Pons (tissue), 1 donor: ENCODE data around the gene ZSCAN29.
"Not testable (repeated sequence)": the region's sequence is repeated elsewhere in the genome, so short reads cannot be mapped to it uniquely, and the experiment has no call there.

ENCODE experiments used
- DNase-seq: peaks from one replicate; pipeline ENCODE4 v3.0.0-alpha.2; 2016; ENCODE audit warnings: low spot score

The ZSCAN29 gene

DNA sequence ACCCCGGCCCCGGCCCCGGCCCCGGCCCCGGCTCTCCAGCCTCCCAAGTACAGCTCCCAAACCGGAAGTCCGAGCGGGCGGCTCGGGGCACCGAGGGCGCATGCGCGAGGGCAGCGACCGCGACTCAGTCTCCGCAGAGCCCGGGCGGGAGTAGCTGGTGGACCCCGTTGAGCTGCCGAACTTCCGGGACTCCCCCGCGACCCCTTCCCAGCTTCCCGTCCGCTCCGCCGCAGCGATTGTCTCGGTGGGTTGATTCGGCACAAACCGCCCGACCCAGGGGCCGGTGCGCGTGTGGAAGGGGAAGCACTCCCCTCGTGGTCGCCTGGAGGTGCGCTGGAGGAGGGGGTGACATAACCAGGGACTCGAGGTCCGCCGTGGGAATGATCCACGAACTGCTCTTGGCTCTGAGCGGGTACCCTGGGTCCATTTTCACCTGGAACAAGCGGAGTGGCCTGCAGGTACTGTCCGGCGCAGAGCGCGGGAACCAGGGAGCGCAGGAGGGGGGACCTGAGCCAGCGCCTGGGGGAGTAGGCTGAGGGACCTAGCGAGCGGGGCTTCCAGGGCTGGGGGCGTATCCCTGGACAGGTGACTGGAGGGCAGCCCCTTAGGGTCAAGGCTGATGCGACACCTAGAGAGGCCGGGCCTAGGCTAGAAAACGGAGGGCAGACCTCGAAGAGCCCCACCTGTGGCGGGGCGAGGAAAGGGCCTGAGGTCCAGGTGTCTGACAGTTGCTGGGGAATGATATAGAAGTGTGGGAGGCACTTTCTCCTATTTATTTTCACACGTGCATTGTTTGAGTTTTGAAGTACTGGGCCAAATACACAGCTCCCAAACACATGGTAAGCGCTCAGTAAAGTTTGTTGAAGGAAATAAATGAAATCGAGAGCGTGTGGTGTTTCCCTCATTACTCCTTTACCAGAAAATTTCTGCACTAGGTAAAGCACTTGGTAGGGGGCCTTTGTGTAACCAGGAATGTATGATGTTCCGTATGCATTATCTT lies at the start of gene ZSCAN29, which contains the start of gene TUBGCP4:
Gene ZSCAN29 (minus strand): TSS at position 69 of the 1,000 bp plus-strand sequence. CDS start 1,130 bp downstream, outside the sequence.
Gene TUBGCP4 (plus strand): TSS at position 127 of the 1,000 bp plus-strand sequence. CDS start 254 bp downstream, at position 381.
- DNase-seq: peak; percentile 70

DNA sequence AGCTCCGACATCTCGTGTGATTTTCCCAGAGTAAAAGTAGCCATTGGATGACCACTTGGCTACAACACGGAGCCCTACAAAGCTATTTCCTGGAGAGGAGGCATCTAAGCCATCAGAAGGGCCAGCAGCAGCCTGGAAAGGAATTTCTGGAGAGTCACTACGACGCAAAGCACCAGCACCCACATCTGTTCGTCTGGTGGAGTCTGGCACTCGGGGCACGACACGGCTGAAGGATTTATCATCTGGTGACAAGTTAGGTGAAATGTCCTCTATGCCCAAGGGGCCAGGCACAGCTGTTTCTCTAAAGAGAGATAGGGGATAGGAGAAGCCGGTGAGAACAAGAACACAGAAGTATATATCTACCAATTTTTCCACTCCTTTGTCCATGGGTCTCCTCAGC lies 49.6 kb upstream of the ZSCAN29 start:
- no peak for DNase-seq

DNA sequence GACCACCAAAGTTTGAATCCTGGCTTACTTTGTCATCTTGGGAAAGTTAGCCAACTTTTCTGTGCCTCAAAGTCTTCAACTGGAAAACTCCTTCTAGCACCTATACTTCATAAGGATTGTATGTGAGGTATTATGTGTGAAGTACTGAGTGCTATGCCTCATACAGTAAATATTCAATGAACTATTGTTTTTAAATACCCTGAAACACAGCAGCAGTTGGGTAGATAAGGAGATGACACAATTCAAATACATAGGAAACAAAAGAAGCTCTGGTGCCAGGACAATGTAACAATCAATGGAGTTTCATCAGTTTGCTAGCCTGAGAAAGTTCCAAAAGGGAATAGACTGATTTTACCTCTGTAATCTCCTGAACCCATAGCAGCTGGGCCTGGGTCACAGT lies 43.4 kb upstream of the ZSCAN29 start:
- no peak for DNase-seq

DNA sequence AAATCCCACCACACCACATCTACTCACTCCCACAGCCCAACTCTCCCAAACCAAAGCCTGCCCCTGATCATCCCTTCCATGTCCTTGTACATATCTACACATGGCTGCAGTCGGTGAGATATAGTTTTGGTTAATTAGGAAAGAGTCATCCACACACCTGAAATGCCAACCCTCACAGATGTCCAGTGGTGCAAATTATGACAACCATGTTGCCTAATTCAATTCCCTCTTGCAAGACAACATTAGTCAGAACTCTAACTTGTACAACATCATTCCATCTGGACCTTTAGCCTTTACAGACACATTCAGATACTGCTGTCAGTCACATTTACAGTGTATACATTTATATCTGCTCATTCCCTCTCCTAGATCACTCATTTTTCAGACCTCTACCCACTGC lies 41.3 kb upstream of the ZSCAN29 start:
- DNase-seq: no peak

DNA sequence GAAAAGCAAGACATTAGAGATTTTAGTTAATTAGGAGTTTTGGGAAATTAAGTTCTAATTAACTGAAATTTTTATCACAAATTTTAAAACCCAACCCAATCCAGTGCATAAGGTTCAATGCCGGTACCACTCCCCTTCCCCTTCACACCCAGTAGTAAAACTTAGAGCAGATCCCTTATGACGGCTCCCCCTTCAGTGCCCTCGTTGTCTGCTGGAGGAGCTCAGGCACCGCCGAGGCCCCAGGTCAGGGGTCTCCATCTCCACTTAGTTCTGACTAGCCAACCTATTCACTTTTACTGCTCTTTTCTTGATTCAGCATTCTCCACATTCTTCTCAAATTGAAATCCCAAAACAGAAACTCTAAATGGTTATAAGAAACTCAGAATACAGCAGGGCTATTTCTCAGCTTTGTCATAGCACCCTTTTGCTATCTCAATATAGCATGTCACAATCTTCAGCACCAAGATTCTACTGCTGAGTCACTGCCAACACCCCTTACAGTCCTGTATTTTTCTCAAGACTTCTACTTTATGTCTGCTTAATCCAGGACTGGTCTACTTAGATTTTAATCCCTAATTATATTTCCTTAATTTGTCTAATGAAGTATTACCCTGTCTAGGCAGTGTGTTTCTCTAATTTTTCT lies 39.9 kb upstream of the ZSCAN29 start:
- DNase-seq: no peak

DNA sequence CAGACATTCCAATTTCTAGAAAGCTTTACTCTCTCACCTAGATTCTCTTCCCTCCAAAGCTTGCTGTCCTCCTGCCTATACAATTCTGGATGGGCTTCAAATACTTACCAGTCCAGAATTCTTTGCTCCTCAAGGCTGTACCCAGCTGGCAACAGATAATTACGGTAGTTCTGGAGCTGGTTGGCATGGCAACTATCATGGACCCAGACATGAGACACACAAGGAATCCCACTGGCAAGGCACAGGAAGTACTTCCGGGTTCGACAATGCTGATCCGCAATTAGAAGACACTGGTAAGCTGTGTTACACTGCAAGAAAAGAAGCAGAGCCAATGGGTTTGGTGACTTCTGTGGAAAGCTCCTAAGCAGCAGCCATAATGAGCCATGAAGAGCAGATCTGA lies 37.9 kb upstream of the ZSCAN29 start:
- DNase-seq: no peak

DNA sequence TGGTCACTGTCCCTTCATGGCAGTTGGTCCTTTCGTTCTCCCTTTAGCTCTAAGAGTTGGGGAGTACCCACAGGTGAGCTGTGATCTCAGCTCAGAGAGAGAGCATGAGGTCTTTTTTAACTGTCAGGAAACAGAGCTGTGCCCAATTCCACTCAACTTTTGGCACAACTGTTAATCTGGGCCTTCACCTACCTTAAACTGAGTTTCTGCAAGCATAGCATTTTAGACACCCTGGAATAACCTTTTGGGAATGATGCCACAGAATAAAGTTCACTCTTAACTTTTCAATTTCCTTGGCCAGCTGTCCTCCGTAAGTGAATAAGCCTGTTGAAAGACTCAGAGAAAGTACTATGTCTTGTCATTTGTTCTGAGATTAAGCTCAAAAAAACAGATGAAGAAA lies 36.0 kb upstream of the ZSCAN29 start:
- DNase-seq: no peak

DNA sequence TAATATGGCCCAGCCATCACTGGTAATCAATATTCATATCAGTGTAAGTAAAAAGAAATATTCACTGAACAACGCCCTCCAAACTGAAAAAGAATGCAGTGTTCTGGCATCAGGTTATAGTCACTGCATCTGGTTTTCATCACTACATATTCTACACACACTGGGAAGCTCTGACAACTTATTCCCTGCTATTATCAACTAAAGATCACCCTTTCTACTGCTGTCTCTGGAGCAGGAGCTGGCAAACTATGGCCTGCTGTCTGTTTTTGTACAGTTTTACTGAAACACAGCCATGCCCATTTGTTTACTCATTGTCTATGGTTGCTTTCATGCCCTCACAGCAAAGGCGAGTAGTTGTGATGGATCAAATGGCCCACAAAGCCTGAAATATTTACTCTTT lies 35.3 kb upstream of the ZSCAN29 start:
- DNase-seq: no peak

DNA sequence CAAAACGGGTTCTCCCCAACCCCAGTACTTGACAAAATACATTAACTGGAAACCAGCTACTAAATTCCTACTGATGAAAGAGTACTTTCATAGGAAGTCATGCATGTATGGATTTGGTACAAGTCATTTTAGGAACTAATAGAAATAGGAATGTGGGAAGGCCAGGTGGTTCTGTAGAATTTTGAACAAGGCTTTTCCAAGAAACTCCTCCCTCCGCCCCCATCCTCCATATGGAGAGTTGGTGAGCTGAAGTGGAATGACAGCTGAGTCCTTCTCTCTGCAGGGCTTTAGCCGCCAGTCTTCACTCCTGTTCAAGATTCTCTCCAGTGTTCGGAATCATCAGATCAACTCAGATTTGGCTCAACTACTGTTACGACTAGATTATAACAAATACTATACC lies 33.3 kb upstream of the ZSCAN29 start:
- DNase-seq: no peak

DNA sequence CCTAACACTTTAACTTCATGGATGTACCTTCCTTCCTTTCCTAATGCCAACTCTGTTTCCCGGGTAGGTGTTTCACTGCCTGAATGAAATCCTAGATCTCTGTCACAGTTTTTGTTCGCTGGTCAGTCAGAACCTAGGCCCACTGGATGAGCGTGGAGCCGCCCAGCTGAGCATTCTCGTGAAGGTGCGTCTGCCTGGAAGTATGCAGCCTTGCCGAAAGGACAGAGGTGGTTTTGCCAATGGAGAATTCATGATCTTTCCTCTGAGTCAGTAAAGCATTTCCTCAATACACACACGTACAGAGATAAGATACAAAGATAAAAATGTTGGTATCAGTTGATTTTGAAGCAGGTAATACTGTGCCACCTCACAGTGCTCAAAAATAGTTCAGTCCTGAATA lies 32.8 kb upstream of the ZSCAN29 start:
- no peak for DNase-seq

DNA sequence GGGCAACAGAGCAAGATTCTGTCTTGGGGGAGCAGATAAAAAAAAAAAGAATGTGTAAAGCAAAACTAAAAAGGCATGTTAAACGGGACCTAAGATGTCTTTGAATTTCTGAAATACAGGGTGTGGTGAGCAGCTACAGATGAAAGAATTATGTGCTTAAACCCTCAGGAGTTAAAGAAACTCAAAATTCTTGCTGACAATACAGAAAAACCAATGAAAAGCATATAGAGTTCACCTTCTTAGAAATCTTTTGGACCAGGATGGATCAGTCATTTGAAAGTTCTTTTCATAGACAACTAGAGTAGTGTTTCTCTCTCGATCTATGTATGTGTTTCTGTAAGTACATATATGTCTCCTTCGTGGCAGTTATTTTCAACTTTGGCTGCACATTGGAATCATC lies 31.4 kb upstream of the ZSCAN29 start:
- no peak for DNase-seq

DNA sequence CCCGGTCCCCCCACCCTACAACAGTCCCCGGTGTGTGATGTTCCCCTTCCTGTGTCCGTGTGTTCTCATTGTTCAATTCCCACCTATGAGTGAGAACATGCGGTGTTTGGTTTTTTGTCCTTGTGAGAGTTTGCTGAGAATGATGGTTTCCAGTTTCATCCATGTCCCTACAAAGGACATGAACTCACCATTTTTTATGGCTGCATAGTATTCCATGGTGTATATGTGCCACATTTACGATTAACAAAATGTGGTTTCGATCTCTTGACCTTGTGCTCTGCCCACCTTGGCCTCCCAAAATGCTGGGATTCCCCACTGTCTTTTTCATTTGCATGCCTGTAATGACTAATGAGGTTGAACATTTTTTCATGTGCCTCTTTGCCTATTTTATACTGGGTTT lies 22.7 kb upstream of the ZSCAN29 start:
- not testable (repeated sequence) for DNase-seq

DNA sequence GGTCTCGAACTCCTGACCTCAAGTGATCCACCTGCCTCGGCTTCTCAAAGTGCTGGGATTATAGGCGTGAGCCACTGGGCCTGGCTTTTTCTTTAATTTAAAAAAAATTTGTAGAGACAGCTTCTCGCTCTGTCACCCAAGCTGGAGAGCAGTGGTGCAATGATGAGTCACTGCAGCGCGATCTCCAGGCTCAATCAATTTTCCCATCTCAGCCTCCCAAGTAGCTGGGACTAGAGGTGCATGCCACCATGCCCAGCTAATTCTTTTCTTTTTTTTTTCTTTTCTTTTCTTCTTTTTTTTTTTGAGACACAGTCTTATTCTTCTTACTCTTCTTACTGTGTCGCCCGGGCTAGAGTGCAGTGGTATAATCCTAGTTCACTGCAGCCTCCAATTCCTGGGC lies 19.9 kb upstream of the ZSCAN29 start:
- DNase-seq: no peak

DNA sequence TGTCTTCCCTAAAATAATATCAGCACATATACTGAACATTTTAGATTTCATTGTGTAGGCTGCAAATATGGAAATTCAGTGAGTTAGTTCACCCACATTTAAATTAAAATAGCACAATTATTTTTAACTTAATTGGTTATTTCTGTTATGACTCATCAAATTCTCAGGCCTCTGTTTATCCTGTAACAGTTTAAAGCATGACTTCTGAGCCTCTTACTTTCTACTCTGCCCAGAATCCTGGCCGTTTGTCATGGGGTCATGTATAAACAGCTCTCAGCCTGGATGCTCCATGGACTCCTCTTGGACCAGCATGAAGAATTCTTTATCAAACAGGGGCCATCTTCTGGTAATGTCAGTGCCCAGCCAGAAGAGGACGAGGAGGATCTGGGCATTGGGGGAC lies 12.2 kb upstream of the ZSCAN29 start:
- DNase-seq: no peak

DNA sequence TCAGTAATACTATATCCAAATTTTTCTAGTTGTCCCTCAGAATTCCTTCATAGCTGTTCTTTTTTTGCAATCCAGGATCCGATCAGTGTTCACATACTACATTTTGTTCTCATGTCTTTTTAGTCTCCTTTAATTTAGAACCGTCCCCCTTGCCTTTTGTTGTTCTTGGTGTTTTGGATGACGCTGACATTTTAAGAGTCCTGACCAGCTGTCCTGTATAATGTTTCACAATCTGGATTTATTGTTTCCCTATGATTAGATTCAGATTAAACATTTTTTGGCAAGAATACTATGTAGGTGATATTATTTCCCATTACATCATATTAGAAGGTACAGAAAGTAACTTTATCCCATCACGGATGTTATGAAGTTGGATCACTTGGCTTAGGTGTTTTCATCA lies 11.5 kb upstream of the ZSCAN29 start:
- DNase-seq: no peak

DNA sequence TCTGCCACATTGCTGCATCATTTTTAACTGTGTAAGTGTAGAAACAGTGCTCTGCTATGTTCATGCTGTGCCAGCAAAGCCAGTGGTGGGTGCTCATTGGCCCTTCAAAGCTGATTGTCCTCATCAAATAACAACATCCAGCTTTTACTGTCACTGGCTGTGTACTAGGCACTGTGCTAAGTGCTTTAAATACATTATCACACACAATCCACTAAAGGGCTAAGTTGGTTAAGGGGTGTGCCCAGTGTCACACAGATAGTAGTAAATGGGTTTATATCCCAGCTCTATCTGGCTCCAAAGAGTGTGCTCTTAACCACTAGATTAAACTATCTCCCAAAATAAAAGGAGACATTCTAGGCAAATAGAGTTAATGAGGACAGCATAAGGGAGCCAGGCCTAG lies 7.8 kb upstream of the ZSCAN29 start:
- DNase-seq: no peak

DNA sequence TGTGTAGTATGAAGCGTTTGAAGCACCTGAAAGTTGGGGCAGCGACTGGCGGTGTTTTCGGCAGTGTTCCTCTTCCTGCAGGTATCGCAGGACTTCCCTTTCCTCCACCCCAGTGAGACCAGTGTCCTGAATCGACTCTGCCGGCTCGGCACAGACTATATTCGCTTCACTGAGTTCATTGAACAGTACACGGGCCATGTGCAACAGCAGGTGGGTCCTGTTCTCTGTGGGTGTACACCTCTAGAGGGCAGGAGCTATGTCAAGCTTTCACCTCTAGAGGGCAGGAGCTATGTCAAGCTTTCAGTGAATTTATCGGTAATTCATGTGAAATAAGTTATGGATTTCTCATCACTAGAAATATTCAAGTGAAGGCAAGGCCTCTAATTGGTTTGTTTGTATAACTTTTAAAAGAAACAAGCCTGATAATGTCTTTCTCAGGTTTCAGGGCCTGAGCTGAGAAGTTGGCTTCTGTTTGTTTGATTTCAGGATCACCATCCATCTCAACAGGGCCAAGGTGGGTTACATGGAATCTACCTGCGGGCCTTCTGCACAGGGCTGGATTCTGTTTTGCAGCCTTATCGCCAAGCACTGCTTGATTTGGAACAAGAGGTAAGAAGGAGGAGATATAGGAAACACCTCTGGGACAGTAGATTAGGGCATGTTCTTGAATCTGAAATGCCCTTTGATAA lies 5.3 kb upstream of the ZSCAN29 start:
- DNase-seq: no peak

DNA sequence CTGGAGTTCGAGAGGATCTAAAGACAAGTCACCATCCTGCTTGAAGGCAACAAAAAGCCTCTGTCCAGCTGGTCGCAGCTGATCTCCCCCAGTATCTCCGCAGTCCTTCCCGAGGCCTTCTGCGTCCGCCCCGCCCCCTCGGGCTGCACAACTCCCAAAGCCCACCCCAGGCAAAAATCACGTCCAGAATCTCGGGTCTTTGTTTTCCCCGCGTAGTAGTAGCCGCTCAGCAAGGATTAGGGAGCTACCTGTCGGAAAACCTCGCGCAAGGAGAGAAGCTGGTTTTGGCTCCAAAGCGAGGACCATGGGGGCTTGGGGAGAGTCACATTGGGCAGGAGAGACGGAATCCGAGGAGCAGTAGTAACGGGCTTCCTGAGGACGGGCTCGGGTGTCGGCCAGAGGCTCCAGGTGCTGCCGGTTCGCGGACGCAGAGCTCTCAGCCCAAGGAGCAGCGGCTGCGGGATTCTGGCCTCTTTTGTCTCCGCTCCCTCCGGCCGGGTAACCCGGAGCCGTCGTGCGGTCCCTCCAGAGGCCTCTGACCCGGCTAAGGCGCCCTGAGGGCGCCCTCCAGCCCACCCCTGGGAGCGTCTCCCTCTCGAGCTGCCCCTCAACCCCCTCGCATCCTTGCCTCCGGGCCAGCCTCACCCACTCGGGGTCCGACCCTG lies 401 bp downstream of the ZSCAN29 start:
- peak; percentile 12 for DNase-seq

DNA sequence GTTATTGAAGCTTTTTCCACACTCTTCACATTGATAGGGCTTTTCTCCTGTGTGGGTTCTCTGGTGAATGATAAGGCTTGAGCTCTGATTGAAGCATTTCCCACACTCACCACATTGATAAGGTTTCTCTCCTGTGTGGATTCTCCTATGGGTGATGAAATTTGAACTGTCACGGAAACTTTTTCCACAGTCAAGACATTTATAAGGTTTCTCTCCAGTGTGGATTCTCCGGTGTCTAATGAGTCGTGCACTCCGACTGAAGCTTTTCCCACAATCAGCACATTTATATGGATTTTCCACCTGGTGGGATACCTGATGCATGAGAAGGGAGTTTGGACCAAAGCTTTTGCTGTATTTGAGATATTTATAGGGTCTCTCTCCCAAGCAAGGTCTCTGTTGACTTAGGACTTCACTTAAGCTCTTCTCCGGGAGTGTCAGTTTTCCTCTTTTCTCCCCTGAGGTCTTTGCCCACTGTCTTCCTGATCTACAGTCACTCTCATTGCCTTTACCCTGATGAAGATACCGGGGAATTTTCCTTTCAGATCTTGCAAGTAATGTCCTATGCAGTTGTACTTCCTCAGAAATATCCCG lies 9.4 kb downstream of the ZSCAN29 start:
- no peak for DNase-seq

DNA sequence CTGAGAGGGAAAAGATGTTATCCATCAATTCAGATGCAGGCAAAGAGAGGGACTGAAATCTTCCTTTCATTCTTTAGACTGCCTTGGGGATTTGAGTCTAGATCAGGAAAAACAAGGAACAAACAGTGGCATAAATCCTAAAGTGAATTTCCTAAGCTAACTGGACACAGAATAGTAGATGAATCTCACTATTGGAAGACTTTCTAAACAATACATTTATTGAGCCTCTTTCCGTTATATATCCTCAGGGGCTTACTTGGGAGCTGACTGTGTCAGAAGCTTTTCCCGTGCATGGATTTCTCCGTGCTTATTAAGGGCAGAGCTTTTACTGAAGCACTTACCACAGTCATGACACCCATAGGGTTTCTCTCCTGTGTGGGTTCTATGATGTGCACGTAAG lies 10.0 kb downstream of the ZSCAN29 start:
- no peak for DNase-seq

DNA sequence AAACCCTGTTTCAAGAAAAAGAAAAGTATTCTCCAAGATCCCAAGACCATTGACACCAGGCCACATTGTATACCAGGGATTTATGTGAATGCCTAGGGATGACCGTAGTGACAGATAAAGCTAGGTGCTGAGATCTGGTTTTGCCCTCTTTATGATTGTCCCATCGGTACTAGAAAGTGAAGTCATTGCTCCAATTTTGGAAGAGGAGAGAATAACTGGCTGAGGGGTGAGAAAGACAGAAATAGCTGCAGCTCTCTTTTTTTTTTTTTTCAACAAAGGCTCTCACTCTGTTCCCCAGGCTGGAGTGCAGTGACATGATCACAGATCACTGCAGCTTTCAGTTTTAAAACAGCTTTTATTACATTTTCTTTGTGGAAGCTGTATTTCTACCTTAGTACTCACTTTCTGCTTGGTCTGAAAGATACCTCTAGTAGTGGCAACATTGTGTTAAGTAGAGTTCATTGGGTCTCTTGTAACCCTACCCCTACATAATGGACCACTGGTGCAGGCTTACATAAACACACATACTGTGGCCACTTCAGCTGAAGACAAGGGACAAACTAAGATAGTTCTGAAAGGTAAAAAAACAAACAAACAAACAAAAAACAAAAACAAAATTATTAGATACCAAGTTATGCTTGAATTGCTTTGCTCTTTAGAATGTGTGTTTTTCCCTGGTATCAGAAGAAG lies 18.0 kb downstream of the ZSCAN29 start:
- no peak for DNase-seq
